DOHH2 (cell line): ENCODE data around the gene OR2T3.
"Not testable (repeated sequence)": the region's sequence is repeated elsewhere in the genome, so short reads cannot be mapped to it uniquely, and the experiment has no call there.

Experiments
- H3F3A ChIP-seq: fragments of 200-600 bp; sonication (generic), shearing (Covaris generic); 2 replicates; pipeline ENCODE4 v1.6.0; 2016; ENCODE audit warnings: antibody characterized with exemption, mild to moderate bottlenecking; ENCODE audit not compliant: control insufficient read depth, insufficient read depth
- H3K27ac ChIP-seq: fragments of 200-600 bp; sonication (generic); 2 replicates; pipeline ENCODE4 v1.5.1; 2014; ENCODE audit warnings: low read depth, mild to moderate bottlenecking, low read length, moderate library complexity
- H3K27me3 ChIP-seq: fragments of 200-600 bp; sonication (generic); 2 replicates; pipeline ENCODE4 v1.6.1; 2014; ENCODE audit warnings: mild to moderate bottlenecking, low read length, mixed read lengths; ENCODE audit not compliant: control insufficient read depth
- H3K36me3 ChIP-seq: fragments of 200-600 bp; sonication (generic); 2 replicates; pipeline ENCODE4 v1.6.1; 2014; ENCODE audit warnings: mild to moderate bottlenecking, low read length, moderate library complexity, mixed read lengths; ENCODE audit not compliant: control insufficient read depth
- H3K4me1 ChIP-seq: fragments of 200-600 bp; sonication (generic); 2 replicates; pipeline ENCODE4 v1.6.1; 2014; ENCODE audit warnings: mild to moderate bottlenecking, low read length, mixed read lengths; ENCODE audit not compliant: control insufficient read depth
- H3K4me2 ChIP-seq: fragments of 200-600 bp; sonication (generic); 2 replicates; pipeline ENCODE4 v1.6.0; 2014; ENCODE audit warnings: mild to moderate bottlenecking, low read length, moderate library complexity
- H3K4me3 ChIP-seq: fragments of 200-600 bp; sonication (generic); 2 replicates; pipeline ENCODE4 v1.5.1; 2014; ENCODE audit warnings: mild to moderate bottlenecking, low read length, mixed read lengths
- H3K79me2 ChIP-seq: fragments of 200-600 bp; sonication (generic); 2 replicates; pipeline ENCODE4 v1.6.1; 2014; ENCODE audit warnings: mild to moderate bottlenecking, low read length, mixed read lengths; ENCODE audit not compliant: control insufficient read depth
- H3K9me2 ChIP-seq: fragments of 200-600 bp; sonication (generic); replicated peaks from 2 replicates; pipeline ENCODE4 v1.6.1; 2014; ENCODE audit warnings: mild to moderate bottlenecking, low read length, mixed read lengths; ENCODE audit not compliant: control insufficient read depth
- H3K9me3 ChIP-seq: fragments of 200-600 bp; sonication (generic); 2 replicates; pipeline ENCODE4 v1.6.1; 2014; ENCODE audit warnings: antibody characterized with exemption, low read length, mixed read lengths; ENCODE audit not compliant: control insufficient read depth, insufficient read depth
- H4K20me1 ChIP-seq: fragments of 200-600 bp; sonication (generic); 2 replicates; pipeline ENCODE4 v1.6.0; 2014; ENCODE audit warnings: low read depth, mild to moderate bottlenecking, antibody characterized with exemption, low read length, moderate library complexity; ENCODE audit not compliant: control insufficient read depth, insufficient read depth
- CTCF ChIP-seq: fragments of 200-600 bp; sonication (generic); IDR thresholded peaks from one replicate; pipeline ENCODE4 v1.5.1; 2014; ENCODE audit warnings: antibody characterized with exemption, mild to moderate bottlenecking, low read depth, low read length; ENCODE audit not compliant: poor library complexity, severe bottlenecking
- EZH2phosphoT487 ChIP-seq: fragments of 200-600 bp; sonication (generic); IDR thresholded peaks from 2 replicates; pipeline ENCODE4 v1.6.1; 2017; ENCODE audit warnings: borderline replicate concordance, mild to moderate bottlenecking, antibody characterized with exemption, low read length, moderate library complexity, mixed read lengths

The OR2T3 gene

GRCh38 chr1:248453619-248454018 is 19.5 kb upstream of the OR2T3 start:
- not testable (repeated sequence) for H4K20me1 ChIP-seq, H3K4me3 ChIP-seq, H3K27ac ChIP-seq, H3K9me2 ChIP-seq, H3K4me2 ChIP-seq, H3K4me1 ChIP-seq, H3K9me3 ChIP-seq, H3K36me3 ChIP-seq, H3K27me3 ChIP-seq, H3F3A ChIP-seq, H3K79me2 ChIP-seq

GRCh38 chr1:248455045-248455444 is 18.1 kb upstream of the OR2T3 start:
- H3K79me2 ChIP-seq, H3K4me2 ChIP-seq, H3K27me3 ChIP-seq, H4K20me1 ChIP-seq, H3K4me3 ChIP-seq, H3K27ac ChIP-seq, H3K9me2 ChIP-seq, H3K36me3 ChIP-seq, H3K9me3 ChIP-seq, H3F3A ChIP-seq, H3K4me1 ChIP-seq: not testable (repeated sequence)

- H4K20me1 ChIP-seq, H3K4me2 ChIP-seq, H3K9me2 ChIP-seq, H3K27ac ChIP-seq, H3K9me3 ChIP-seq, H3K27me3 ChIP-seq, H3F3A ChIP-seq, H3K36me3 ChIP-seq, H3K4me1 ChIP-seq, H3K79me2 ChIP-seq, H3K4me3 ChIP-seq: not testable (repeated sequence)
Measured at GRCh38 chr1:248456635-248457034, 16.5 kb upstream of the OR2T3 start.

- not testable (repeated sequence) for H3K9me2 ChIP-seq, H3K36me3 ChIP-seq, H3K9me3 ChIP-seq, H4K20me1 ChIP-seq, H3K27me3 ChIP-seq, H3K4me2 ChIP-seq, H3K79me2 ChIP-seq, H3K4me1 ChIP-seq, H3K4me3 ChIP-seq, H3K27ac ChIP-seq, H3F3A ChIP-seq
Measured at GRCh38 chr1:248459117-248459516, 14.0 kb upstream of the OR2T3 start.

GRCh38 chr1:248471154-248471553 is 2.0 kb upstream of the OR2T3 start:
- Histone ChIP-seq H3F3A (no peaks in the 10 kb centered on the region), H3K79me2 (no peaks in the 10 kb centered on the region), H3K36me3 (no peaks in the 10 kb centered on the region), H3K27me3 (no peaks in the 10 kb centered on the region), H3K9me2 (no peaks in the 10 kb centered on the region), H3K4me1 (no peaks in the 10 kb centered on the region), H3K27ac (no peak overlapping the region), H3K4me2 (no peak overlapping the region), H3K4me3 (no peak overlapping the region), H3K9me3 (no peaks in the 10 kb centered on the region), H4K20me1 (no peaks in the 10 kb centered on the region)
- TF ChIP-seq CTCF (no peak), EZH2phosphoT487 (no peak)

- not testable (repeated sequence) for H3K4me3 ChIP-seq, H3K9me2 ChIP-seq, H3K27ac ChIP-seq, H3K27me3 ChIP-seq, H3K79me2 ChIP-seq, H3F3A ChIP-seq, H3K36me3 ChIP-seq, H3K9me3 ChIP-seq, H3K4me2 ChIP-seq, H4K20me1 ChIP-seq, H3K4me1 ChIP-seq
Measured at GRCh38 chr1:248472111-248472510, 1.0 kb upstream of the OR2T3 start.

GRCh38 chr1:248475660-248476059 is 2.5 kb downstream of the OR2T3 start:
- H3K36me3 ChIP-seq, H3K4me3 ChIP-seq, H3F3A ChIP-seq, H3K4me1 ChIP-seq, H3K9me2 ChIP-seq, H3K27me3 ChIP-seq, H4K20me1 ChIP-seq, H3K79me2 ChIP-seq, H3K27ac ChIP-seq, H3K9me3 ChIP-seq, H3K4me2 ChIP-seq: not testable (repeated sequence)
